SH-SY5Y (cell line): ENCODE measurements around the gene EFCAB10.

ENCODE experiments used
- GATA2 ChIP-seq: IDR thresholded peaks from 2 replicates; pipeline ENCODE4 v1.6.1; 2011; ENCODE audit warnings: mild to moderate bottlenecking, low read depth, low read length
- GATA3 ChIP-seq: IDR thresholded peaks from 2 replicates; pipeline ENCODE4 v1.6.1; 2011; ENCODE audit warnings: low read depth, mild to moderate bottlenecking, low read length, moderate library complexity

DNA sequence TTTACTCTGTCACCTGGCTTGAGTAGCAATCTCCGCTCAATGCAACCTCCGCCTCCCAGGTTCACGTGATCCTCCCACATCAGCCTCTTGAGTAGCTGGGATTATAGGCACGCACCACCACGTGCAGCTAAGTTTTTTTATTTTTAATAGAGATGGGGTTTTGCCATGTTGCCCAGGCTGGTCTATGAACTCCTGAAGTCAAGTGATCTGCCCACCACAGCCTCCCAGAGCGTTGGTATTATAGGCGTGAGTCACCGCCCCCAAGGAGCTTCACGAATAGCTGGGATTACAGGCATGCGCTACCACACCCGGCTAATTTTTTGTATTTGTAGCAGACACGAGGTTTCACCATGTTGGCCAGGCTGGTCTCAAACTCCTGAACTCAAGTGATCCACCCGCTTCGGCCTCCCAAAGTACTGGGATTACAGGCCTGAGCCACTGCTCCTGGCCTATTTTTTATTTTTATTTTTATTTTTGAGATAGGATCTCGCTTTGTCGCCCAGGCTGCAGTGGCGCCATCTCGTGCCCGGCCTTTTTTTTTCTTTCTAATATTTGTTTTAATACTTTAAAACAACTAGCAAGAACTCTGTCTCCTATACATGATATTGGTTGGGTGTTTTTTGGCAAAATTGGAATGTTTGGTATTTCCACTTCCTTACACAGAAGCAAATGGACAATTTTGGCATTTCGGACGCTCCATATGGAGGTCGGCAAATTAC, 1.1 kb downstream of the EFCAB10 start:
- TF ChIP-seq GATA2 (peak; percentile 47; the same call in 1 of the 2 replicates), GATA3 (no peak)
